Measurements from ENCODE around the gene LRRC45. TPM values are rescaled to one million over a fixed set of nuclear protein-coding genes. Genes with fewer than 3 reads are reported as not detected.

Gene LRRC45
- total RNA-seq: 10 to 100 TPM; 22.2 to 24.1 TPM

GRCh38 chr17:82022981-82023446 lies at the start of gene LRRC45:
Gene LRRC45, plus strand, starts transcription at chr17:82023305. Its CDS starts 339 bp downstream, at chr17:82023644.
- Histone ChIP-seq H3K27me3 (replicated peaks; ENCODE audit: insufficient read depth) (no peaks in the 10 kb centered on the region), H3K9me3 (no peaks in the 10 kb centered on the region), H3K27ac (peak within 1 kb of the TSS; percentile 62 to 73), H3K36me3 (no peaks in the 10 kb centered on the region), H3K4me3 (peak within 1 kb of the TSS; percentile 85 to 88), H3K4me1 (replicated peaks) (peaks cover 18% of the 10 kb centered on the region)
- peak; percentile 100 for DNase-seq (ENCODE audit: low spot score)
- intact Hi-C loops (cut with DNase I): no loop called here
- TF ChIP-seq POLR2A (IDR thresholded peaks at IDR 0.05) (no peak), CTCF (IDR thresholded peaks at IDR 0.05) (no peak), POLR2AphosphoS5 (IDR thresholded peaks at IDR 0.05) (peak; percentile 95)
- WGBS: under 1% methylated on average over 18 of the region's 42 CpGs

GRCh38 chr17:81973432-81973831 lies 49.7 kb upstream of the LRRC45 start:
- Histone ChIP-seq H3K27me3 (replicated peaks; ENCODE audit: insufficient read depth) (no peaks in the 10 kb centered on the region), H3K4me1 (replicated peaks) (peaks cover under 1% of the 10 kb centered on the region), H3K27ac (no peak overlapping the region), H3K36me3 (no peaks in the 10 kb centered on the region), H3K4me3 (no peak overlapping the region), H3K9me3 (no peaks in the 10 kb centered on the region)
- DNase-seq (ENCODE audit: low spot score): no peak
- no peak for TF ChIP-seq POLR2AphosphoS5 (IDR thresholded peaks at IDR 0.05)
- no peak for TF ChIP-seq CTCF (IDR thresholded peaks at IDR 0.05)
- no peak for TF ChIP-seq POLR2A (IDR thresholded peaks at IDR 0.05)
- intact Hi-C loops (cut with DNase I): no loop called here

- Histone ChIP-seq H3K27ac (peak overlapping the region; percentile 75 to 94), H3K4me3 (peak overlapping the region; percentile 87 to 90), H3K36me3 (no peaks in the 10 kb centered on the region), H3K9me3 (no peaks in the 10 kb centered on the region), H3K27me3 (replicated peaks; ENCODE audit: insufficient read depth) (no peaks in the 10 kb centered on the region), H3K4me1 (replicated peaks) (peaks cover 4% of the 10 kb centered on the region)
- intact Hi-C loops (cut with DNase I): no loop called here
- no peak for DNase-seq (ENCODE audit: low spot score)
- TF ChIP-seq POLR2A (IDR thresholded peaks at IDR 0.05) (no peak), CTCF (IDR thresholded peaks at IDR 0.05) (no peak), POLR2AphosphoS5 (IDR thresholded peaks at IDR 0.05) (no peak)
- 22% methylated on average over 30 of the region's 30 CpGs for WGBS
Observed at GRCh38 chr17:81976332-81977210, 46.5 kb upstream of the LRRC45 start.

- H3K27me3 ChIP-seq (replicated peaks; ENCODE audit: insufficient read depth): no peaks in the 10 kb centered on the region
- peak within 1 kb of the TSS; percentile 87 to 90 for H3K4me3 ChIP-seq
- TF ChIP-seq POLR2AphosphoS5 (IDR thresholded peaks at IDR 0.05): peak; percentile 52
- peak in 1 of 4 experiments; percentile 20 for TF ChIP-seq CTCF (IDR thresholded peaks at IDR 0.05)
- TF ChIP-seq POLR2A (IDR thresholded peaks at IDR 0.05): peak; percentile 85
- no peaks in the 10 kb centered on the region for H3K36me3 ChIP-seq
- peak; percentile 88 for DNase-seq (ENCODE audit: low spot score)
- H3K27ac ChIP-seq: peak within 1 kb of the TSS; percentile 75 to 94
- peaks cover 4% of the 10 kb centered on the region for H3K4me1 ChIP-seq (replicated peaks)
- H3K9me3 ChIP-seq: no peaks in the 10 kb centered on the region
- WGBS: under 1% methylated on average over 51 of the region's 76 CpGs
- intact Hi-C loops (cut with DNase I): no loop called here
Observed at GRCh38 chr17:81977211-81977808, 45.8 kb upstream of the LRRC45 start, which contains the start of gene ASPSCR1. Gene ASPSCR1, plus strand, starts transcription at chr17:81977629. Its CDS starts 18 bp downstream, at chr17:81977647.

All from prostate gland (tissue), 2 donors.